HG03025 (cell line): ENCODE data around the gene PTH2R.

Experiments used
- ATAC-seq: cut with Tn5 transposase; IDR thresholded peaks from one replicate; pipeline ENCODE4 v1.9.1; 2021; ENCODE audit warnings: mild to moderate bottlenecking, moderate library complexity; ENCODE audit not compliant: unreplicated experiment, low FRiP score

Gene PTH2R

GRCh38 chr2:208541461-208541988 is 134.9 kb downstream of the PTH2R start:
- no peak for ATAC-seq

GRCh38 chr2:208541989-208542464 is 135.4 kb downstream of the PTH2R start:
- ATAC-seq, result no peak

DNA sequence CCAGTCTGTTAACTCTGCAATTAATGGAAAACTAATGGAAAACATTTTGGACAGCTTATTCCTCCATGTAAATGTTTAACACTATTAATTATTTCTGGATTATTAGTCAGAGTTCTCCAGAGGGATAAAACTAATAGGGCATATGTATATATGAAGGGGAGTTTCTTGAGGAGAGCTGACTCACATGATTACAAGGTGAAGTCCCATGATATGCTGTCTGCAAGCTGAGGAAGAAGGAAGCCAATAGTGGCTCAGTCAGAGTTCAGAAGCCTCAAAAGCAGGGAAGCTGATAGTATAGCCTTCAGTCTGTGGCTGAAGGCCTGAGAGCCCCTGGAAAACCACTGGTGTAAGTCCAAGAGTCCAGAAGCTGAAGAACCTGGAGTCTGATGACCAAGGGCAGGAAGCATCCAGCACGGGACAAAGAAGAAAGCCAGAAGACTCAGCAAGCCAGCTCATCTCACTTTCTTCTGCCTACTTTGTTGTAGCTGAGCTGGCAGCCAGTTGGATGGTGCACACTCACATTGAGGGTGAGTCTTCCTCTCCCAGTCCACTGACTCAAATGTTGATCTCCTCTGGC is 136.0 kb downstream of the PTH2R start:
- no peak for ATAC-seq
